Fibroblast of lung (primary cell): ENCODE data around the gene FGF1.

Source experiments
- CTCF ChIP-seq, 2 donors: IDR thresholded peaks in 1 of 2; conservative IDR thresholded peaks in 1 of 2; 1 replicate in 1 of 2; 2 replicates in 1 of 2; pipeline ENCODE4 v1.5.1; 2011 to 2012; ENCODE audit warnings: low read length in 2 of 2, control low read depth in 1 of 2, inconsistent platforms in 1 of 2, low read depth in 1 of 2, mild to moderate bottlenecking in 1 of 2
- EZH2 ChIP-seq: IDR thresholded peaks from 2 replicates; pipeline ENCODE4 v1.5.1; 2012; ENCODE audit warnings: low read length, control low read depth, mild to moderate bottlenecking; ENCODE audit errors: missing control alignments

DNA sequence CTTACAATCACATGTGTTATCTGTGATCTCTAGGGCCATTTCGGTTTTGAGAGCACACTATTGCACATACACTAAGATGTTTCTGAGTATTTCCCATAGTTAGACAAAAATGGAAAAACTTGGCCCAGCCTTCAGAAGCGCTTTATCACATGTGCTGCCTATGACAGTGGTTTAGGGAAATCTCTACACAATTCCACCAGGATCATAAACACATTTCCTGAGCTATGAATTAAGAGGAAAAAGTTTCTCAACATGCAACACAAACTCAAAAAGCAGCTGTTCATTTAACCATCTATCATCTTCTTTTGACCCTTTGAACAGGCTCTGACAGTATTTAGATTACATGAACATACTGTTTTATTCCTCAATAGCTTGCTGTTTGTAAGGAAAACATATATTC is 15.1 kb downstream of the FGF1 start:
- TF ChIP-seq CTCF (conservative IDR thresholded peaks at IDR 0.05 in 1 of 2, IDR thresholded peaks at IDR 0.05 in 1 of 2; ENCODE audit: low read depth in 1 of 2, low read length in 2 of 2) (no peak), EZH2 (no peak)
